Measurements from ENCODE around the gene LRP1. TPM values are rescaled to one million over a fixed set of nuclear protein-coding genes. Genes with fewer than 3 reads are reported as not detected.

The LRP1 gene
- total RNA-seq, 1 donor from 2014 or later: 0.93 TPM

- H3K36me3 Mint-ChIP-seq (ENCODE audit: low read depth): no peaks in the 10 kb centered on the region
- DNase-seq: no peak
- H3K4me3 Mint-ChIP-seq: no peak overlapping the region
- H3K4me1 Mint-ChIP-seq: peaks cover 4% of the 10 kb centered on the region
- H3K9me3 Mint-ChIP-seq: no peaks in the 10 kb centered on the region
- H3K27me3 Mint-ChIP-seq: no peaks in the 10 kb centered on the region
- intact Hi-C loops (cut with micrococcal nuclease): no loop called here
- no peak overlapping the region for H3K27ac Mint-ChIP-seq
Measured at GRCh38 chr12:57156701-57157403, 28.6 kb downstream of the LRP1 start.

DNA sequence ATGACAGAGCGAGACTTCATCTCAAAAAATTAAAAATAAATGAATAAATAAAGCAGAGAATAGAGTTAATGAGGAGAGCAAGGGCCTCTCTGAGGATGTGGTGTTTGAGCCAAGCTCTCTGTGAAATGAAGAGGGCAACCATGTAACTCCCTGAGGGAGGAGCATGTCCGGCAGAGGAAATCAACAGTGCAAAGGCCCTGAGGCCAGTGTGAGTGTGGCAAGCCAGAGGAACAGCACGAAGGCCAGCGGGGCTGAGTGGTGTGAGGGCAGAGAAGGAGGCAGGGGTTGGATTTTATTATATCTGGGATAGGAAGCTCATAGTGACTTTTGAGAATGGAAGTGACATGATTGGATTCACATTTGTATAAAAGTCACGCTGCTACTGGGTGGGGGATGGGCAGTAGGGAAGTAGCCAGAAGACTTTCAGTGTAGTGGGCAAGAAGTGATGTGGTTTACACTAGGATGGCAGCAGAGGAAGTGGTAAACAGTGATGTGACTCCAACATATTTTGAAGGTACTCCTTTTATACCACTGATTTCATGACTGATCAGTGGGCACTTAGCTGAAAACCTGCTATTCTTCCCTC lies 29.4 kb downstream of the LRP1 start:
- Mint-ChIP-seq H3K36me3 (ENCODE audit: low read depth) (no peaks in the 10 kb centered on the region), H3K4me3 (no peak overlapping the region), H3K27ac (no peak overlapping the region), H3K4me1 (peaks cover 4% of the 10 kb centered on the region), H3K9me3 (no peaks in the 10 kb centered on the region), H3K27me3 (no peaks in the 10 kb centered on the region)
- intact Hi-C loops (cut with micrococcal nuclease): no loop called here
- no peak for DNase-seq

DNA sequence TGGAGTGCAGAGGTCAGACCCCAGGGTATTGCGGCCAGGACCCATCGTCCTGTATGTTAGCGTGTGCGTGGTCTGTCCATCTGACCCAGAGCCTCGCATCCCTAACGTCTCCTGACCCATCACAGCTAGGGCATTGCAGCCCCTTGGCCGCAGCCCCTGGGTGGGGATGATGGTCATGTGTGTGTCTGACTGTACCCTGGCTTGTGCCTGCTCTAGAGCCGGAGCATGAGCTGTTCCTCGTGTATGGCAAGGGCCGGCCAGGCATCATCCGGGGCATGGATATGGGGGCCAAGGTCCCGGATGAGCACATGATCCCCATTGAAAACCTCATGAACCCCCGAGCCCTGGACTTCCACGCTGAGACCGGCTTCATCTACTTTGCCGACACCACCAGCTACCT lies 29.9 kb downstream of the LRP1 start:
- Mint-ChIP-seq H3K27me3 (no peaks in the 10 kb centered on the region), H3K9me3 (no peaks in the 10 kb centered on the region), H3K36me3 (ENCODE audit: low read depth) (no peaks in the 10 kb centered on the region), H3K4me3 (no peak overlapping the region), H3K4me1 (peaks cover 4% of the 10 kb centered on the region), H3K27ac (no peak overlapping the region)
- intact Hi-C loops (cut with micrococcal nuclease): no loop called here
- no peak for DNase-seq

- Mint-ChIP-seq H3K9me3 (no peaks in the 10 kb centered on the region), H3K4me3 (no peak overlapping the region), H3K36me3 (ENCODE audit: low read depth) (no peaks in the 10 kb centered on the region), H3K27me3 (no peaks in the 10 kb centered on the region), H3K4me1 (peaks cover 4% of the 10 kb centered on the region), H3K27ac (no peak overlapping the region)
- no peak for DNase-seq
- intact Hi-C loops (cut with micrococcal nuclease): no loop called here
Measured at GRCh38 chr12:57158665-57159064, 30.4 kb downstream of the LRP1 start.

DNA sequence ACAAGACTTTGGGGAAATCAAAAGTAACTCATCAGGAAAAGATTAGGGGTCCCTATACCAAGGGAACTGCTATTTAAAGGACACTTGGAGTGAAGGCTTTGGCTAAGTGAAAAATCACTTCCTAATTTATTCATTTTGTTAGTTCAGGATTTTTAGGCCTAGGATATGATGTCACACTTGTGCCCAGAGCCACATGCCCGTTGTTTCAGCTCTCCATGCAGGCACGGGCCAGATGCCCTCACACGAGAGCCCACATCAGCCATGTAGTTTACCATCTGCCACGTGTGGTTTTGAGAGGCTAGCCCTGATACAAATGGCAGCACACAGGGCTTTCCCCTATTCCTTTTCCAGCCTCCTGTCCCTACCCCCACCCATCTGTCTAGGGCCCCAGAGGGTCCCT lies 31.0 kb downstream of the LRP1 start:
- no peak for DNase-seq
- peaks cover 4% of the 10 kb centered on the region for H3K4me1 Mint-ChIP-seq
- no peaks in the 10 kb centered on the region for H3K36me3 Mint-ChIP-seq (ENCODE audit: low read depth)
- intact Hi-C loops (cut with micrococcal nuclease): no loop called here
- H3K27me3 Mint-ChIP-seq: no peaks in the 10 kb centered on the region
- H3K4me3 Mint-ChIP-seq: no peak overlapping the region
- no peaks in the 10 kb centered on the region for H3K9me3 Mint-ChIP-seq
- H3K27ac Mint-ChIP-seq: no peak overlapping the region

DNA sequence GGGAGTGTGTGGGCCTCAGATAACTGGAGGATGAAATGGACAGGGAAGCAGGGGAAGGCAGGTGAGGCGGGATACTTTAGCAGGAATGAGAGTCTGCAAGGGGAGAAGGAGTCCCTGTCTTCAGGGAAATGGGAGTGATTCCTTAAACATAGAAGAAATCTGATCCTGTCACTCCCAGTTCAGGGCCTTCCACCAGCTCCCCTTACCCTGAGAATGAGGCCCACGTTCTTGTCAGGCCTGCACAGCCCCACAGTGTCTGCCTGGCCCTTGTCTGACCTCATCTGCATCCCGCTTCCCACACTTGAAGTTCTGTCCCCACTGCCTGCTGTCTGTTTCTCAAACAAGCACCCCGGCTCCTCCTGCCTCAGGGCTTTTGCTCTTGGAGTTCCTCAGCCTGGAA lies 31.8 kb downstream of the LRP1 start:
- no peak overlapping the region for H3K27ac Mint-ChIP-seq

GRCh38 chr12:57160741-57161140 lies 32.5 kb downstream of the LRP1 start:
- H3K27ac Mint-ChIP-seq: no peak overlapping the region
- no peaks in the 10 kb centered on the region for H3K27me3 Mint-ChIP-seq
- H3K4me3 Mint-ChIP-seq: no peak overlapping the region
- peaks cover 4% of the 10 kb centered on the region for H3K4me1 Mint-ChIP-seq
- DNase-seq: no peak
- intact Hi-C loops (cut with micrococcal nuclease): no loop called here
- no peaks in the 10 kb centered on the region for H3K9me3 Mint-ChIP-seq
- no peaks in the 10 kb centered on the region for H3K36me3 Mint-ChIP-seq (ENCODE audit: low read depth)

More for the DNA sequence above, 31.8 kb downstream of the LRP1 start:
- no peaks in the 10 kb centered on the region for H3K36me3 Mint-ChIP-seq (ENCODE audit: low read depth)
- DNase-seq: no peak
- H3K4me3 Mint-ChIP-seq: no peak overlapping the region
- H3K4me1 Mint-ChIP-seq: peaks cover 4% of the 10 kb centered on the region
- no peaks in the 10 kb centered on the region for H3K27me3 Mint-ChIP-seq
- no peaks in the 10 kb centered on the region for H3K9me3 Mint-ChIP-seq
- intact Hi-C loops (cut with micrococcal nuclease): no loop called here

- intact Hi-C loops (cut with micrococcal nuclease): no loop called here
- H3K4me1 Mint-ChIP-seq: peaks cover 6% of the 10 kb centered on the region
- no peaks in the 10 kb centered on the region for H3K27me3 Mint-ChIP-seq
- H3K36me3 Mint-ChIP-seq (ENCODE audit: low read depth): no peaks in the 10 kb centered on the region
- no peaks in the 10 kb centered on the region for H3K9me3 Mint-ChIP-seq
- no peak overlapping the region for H3K4me3 Mint-ChIP-seq
- no peak overlapping the region for H3K27ac Mint-ChIP-seq
- no peak for DNase-seq
Measured at GRCh38 chr12:57161491-57161890, 33.2 kb downstream of the LRP1 start.

- H3K4me1 Mint-ChIP-seq: peaks cover 12% of the 10 kb centered on the region
- no peak overlapping the region for H3K27ac Mint-ChIP-seq
- H3K4me3 Mint-ChIP-seq: no peak overlapping the region
- no peaks in the 10 kb centered on the region for H3K27me3 Mint-ChIP-seq
- no peaks in the 10 kb centered on the region for H3K9me3 Mint-ChIP-seq
- DNase-seq: no peak
- no peaks in the 10 kb centered on the region for H3K36me3 Mint-ChIP-seq (ENCODE audit: low read depth)
- intact Hi-C loops (cut with micrococcal nuclease): no loop called here
Measured at GRCh38 chr12:57162553-57163125, 34.4 kb downstream of the LRP1 start.

- Mint-ChIP-seq H3K36me3 (ENCODE audit: low read depth) (no peaks in the 10 kb centered on the region), H3K4me1 (peaks cover 9% of the 10 kb centered on the region), H3K27me3 (no peaks in the 10 kb centered on the region), H3K4me3 (no peak overlapping the region), H3K9me3 (no peaks in the 10 kb centered on the region), H3K27ac (no peak overlapping the region)
- DNase-seq: no peak
- intact Hi-C loops (cut with micrococcal nuclease): no loop called here
Measured at GRCh38 chr12:57164454-57164853, 36.2 kb downstream of the LRP1 start.

DNA sequence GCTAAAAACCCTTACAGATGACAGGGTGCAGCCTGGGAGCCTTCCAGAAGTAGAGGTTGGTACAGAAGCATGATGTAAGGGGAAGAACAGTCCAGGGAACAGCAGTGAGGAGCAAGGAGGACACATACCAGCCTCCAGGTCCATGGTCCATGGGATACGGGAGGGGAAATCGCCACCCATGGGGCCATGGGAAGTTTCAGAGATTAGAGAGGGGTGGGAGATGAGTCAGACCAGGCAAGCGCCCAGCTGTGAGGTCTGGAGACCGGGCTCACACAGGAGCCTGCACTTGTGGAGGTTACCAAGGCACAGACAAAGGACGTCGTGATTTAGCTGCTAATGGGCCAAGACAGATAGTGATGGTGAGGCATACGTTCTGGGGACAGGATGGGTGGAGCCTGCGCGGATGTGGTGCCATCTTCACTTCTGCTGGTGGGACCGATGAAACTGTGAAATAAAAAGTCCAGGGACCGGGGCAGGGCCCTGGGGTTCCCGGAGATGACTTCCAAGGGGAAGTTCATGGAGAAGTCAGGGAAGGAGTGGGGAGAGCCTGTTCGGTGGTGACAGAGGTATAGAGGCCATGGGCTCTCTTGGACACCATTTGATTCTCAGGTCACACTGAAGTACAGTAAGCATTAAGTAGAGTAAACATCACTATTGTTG lies 36.8 kb downstream of the LRP1 start:
- Mint-ChIP-seq H3K9me3 (no peaks in the 10 kb centered on the region), H3K27me3 (no peaks in the 10 kb centered on the region), H3K4me3 (no peak overlapping the region), H3K36me3 (ENCODE audit: low read depth) (no peaks in the 10 kb centered on the region), H3K4me1 (peaks cover 9% of the 10 kb centered on the region), H3K27ac (no peak overlapping the region)
- intact Hi-C loops (cut with micrococcal nuclease): no loop called here
- no peak for DNase-seq

DNA sequence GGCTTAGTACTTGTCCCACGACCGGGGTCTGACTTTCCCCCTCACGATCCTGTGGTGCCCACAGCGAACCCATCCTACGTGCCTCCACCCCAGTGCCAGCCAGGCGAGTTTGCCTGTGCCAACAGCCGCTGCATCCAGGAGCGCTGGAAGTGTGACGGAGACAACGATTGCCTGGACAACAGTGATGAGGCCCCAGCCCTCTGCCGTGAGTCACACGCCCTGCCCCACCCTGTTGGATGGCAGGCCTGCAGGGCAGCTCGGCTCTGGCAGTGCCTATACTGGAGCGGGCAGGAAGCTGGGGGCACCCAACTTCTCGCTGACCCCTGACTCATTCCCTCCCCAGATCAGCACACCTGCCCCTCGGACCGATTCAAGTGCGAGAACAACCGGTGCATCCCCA lies 37.5 kb downstream of the LRP1 start:
- H3K27me3 Mint-ChIP-seq: no peaks in the 10 kb centered on the region
- no peaks in the 10 kb centered on the region for H3K9me3 Mint-ChIP-seq
- no peaks in the 10 kb centered on the region for H3K36me3 Mint-ChIP-seq (ENCODE audit: low read depth)
- no peak for DNase-seq
- no peak overlapping the region for H3K27ac Mint-ChIP-seq
- intact Hi-C loops (cut with micrococcal nuclease): no loop called here
- H3K4me1 Mint-ChIP-seq: peaks cover 9% of the 10 kb centered on the region
- no peak overlapping the region for H3K4me3 Mint-ChIP-seq

GRCh38 chr12:57166971-57167371 lies 38.7 kb downstream of the LRP1 start:
- DNase-seq: no peak
- Mint-ChIP-seq H3K4me1 (peaks cover 9% of the 10 kb centered on the region), H3K9me3 (no peaks in the 10 kb centered on the region), H3K27ac (peak overlapping the region; percentile 75), H3K36me3 (ENCODE audit: low read depth) (no peaks in the 10 kb centered on the region), H3K27me3 (no peaks in the 10 kb centered on the region), H3K4me3 (no peak overlapping the region)
- intact Hi-C loops (cut with micrococcal nuclease): no loop called here

GRCh38 chr12:57168058-57168457 lies 39.8 kb downstream of the LRP1 start:
- H3K4me3 Mint-ChIP-seq: no peak overlapping the region
- H3K9me3 Mint-ChIP-seq: no peaks in the 10 kb centered on the region
- peaks cover 9% of the 10 kb centered on the region for H3K4me1 Mint-ChIP-seq
- DNase-seq: no peak
- H3K27me3 Mint-ChIP-seq: no peaks in the 10 kb centered on the region
- H3K36me3 Mint-ChIP-seq (ENCODE audit: low read depth): no peaks in the 10 kb centered on the region
- H3K27ac Mint-ChIP-seq: no peak overlapping the region
- intact Hi-C loops (cut with micrococcal nuclease): no loop called here
